Tibial nerve (tissue), 4 donors: ENCODE results near the gene SFMBT2.

Source experiments
- CTCF ChIP-seq, 5 experiments: fragments of 200-600 bp in 3 of 5; fragments of 450-650 bp in 2 of 5; sonication (generic) in 3 of 5; IDR thresholded peaks; one replicate each; pipeline ENCODE4 v1.5.1; 2016 to 2019; ENCODE audit warnings: antibody characterized with exemption in 5 of 5, mild to moderate bottlenecking in 3 of 5, moderate library complexity in 2 of 5
- EP300 ChIP-seq, 2 donors: sonication (generic); formaldehyde crosslinking; IDR thresholded peaks; one replicate each; pipeline ENCODE4 v1.6.1; 2017; ENCODE audit warnings: antibody characterized with exemption in 2 of 2, mild to moderate bottlenecking in 1 of 2

GRCh38 chr10:7439696-7440095 is 28.9 kb upstream of the SFMBT2 start:
- no peak for TF ChIP-seq CTCF (IDR thresholded peaks at IDR 0.05)
- no peak for TF ChIP-seq EP300 (IDR thresholded peaks at IDR 0.05)
